HUDEP-2 (cell line): ENCODE results near the gene RAVER1.
"Not testable (repeated sequence)": the region's sequence is repeated elsewhere in the genome, so short reads cannot be mapped to it uniquely, and the experiment has no call there.

Source experiments
- DNase-seq, 76 experiments: peaks; one replicate each; lab custom pipeline; 2025; ENCODE audit not compliant: unreplicated experiment in 76 of 76; lab: John Stamatoyannopoulos, UW

The RAVER1 gene

DNA sequence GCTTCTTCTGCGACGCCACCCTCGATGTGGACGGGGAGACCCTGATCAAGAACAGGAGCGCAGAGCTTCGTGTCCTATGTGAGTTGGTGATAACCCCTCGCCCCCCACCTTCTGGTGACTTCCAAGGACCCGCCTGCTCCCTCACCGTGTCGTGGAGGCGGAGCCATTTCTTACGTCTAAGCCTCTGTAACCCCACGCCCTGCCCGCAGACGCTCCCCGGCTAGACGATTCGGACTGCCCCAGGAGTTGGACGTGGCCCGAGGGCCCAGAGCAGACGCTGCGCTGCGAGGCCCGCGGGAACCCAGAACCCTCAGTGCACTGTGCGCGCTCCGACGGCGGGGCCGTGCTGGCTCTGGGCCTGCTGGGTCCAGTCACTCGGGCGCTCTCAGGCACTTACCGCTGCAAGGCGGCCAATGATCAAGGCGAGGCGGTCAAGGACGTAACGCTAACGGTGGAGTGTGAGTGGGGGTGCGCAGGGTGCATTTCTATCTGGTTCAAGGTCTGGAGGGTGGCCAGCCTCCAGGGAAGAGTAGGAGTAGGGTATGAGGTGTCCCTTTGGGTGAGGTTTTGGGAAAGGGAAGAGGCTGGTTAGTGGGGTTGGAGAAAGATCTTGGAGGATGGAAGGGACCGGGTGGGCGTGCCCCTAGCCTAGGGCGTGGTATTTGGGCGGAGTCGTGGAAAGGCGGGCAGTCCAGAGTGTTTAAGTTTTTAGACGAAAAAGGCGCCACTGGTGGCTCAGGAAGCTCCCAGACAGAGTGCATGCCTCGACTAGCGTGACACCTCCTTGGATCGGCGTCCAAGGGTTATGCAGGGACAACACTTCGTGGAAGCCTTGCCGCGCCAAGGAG lies 40.3 kb downstream of the RAVER1 start:
- peak in 9 of 76 experiments; percentile 12 to 27 (median 23) for DNase-seq

GRCh38 chr19:10292206-10292788 lies 41.0 kb downstream of the RAVER1 start:
- peak in 75 of 76 experiments; percentile 39 to 99 (median 87) for DNase-seq

GRCh38 chr19:10291554-10292205 lies 41.6 kb downstream of the RAVER1 start:
- peak in 16 of 76 experiments; percentile 8 to 95 (median 56) for DNase-seq

GRCh38 chr19:10290876-10291553 lies 42.3 kb downstream of the RAVER1 start:
- DNase-seq = peak in 72 of 76 experiments; percentile 34 to 94 (median 80)

GRCh38 chr19:10290357-10290875 lies 42.9 kb downstream of the RAVER1 start:
- peak in 28 of 76 experiments; percentile 36 to 95 (median 58) for DNase-seq

- DNase-seq = peak in 74 of 76 experiments; percentile 59 to 99 (median 93)
Measured at GRCh38 chr19:10289836-10290356, 43.4 kb downstream of the RAVER1 start, which contains the start of gene ICAM5. TSS of gene ICAM5 (plus strand) at chr19:10289952. CDS start at chr19:10290044, 92 bp downstream.

DNA sequence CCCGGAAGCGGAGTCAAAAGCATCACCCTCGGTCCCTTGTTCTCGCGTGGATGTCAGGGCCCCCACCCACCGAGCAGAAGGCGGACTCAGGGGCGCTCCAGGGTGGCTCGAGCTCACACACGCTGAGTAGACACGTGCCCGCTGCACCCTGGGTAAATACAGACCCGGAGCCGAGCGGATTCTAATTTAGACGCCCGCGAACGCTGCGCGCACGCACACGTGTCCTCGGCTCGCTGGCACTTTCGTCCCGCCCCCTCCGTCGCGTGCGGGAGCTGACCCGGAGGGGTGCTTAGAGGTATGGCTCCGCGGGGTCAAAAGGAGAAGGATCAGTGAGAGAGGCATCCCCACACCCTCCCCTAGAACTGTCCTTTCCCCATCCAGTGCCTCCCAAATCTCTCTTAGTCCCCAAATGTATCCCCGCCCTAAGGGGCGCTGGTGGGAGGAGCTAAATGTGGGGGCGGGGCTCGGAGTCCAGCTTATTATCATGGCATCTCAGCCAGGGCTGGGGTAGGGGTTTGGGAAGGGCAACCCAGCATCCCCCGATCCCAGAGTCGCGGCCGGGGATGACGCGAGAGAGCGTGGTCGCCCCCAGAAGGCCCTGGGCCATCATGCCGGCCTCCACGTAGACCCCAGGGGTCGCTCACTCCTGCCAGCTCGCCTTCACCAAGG lies 44.0 kb downstream of the RAVER1 start:
- peak in 75 of 76 experiments; percentile 80 to 99 (median 96) for DNase-seq

GRCh38 chr19:10288662-10289166 lies 44.6 kb downstream of the RAVER1 start:
- DNase-seq = peak in 75 of 76 experiments; percentile 77 to 99 (median 95)

DNA sequence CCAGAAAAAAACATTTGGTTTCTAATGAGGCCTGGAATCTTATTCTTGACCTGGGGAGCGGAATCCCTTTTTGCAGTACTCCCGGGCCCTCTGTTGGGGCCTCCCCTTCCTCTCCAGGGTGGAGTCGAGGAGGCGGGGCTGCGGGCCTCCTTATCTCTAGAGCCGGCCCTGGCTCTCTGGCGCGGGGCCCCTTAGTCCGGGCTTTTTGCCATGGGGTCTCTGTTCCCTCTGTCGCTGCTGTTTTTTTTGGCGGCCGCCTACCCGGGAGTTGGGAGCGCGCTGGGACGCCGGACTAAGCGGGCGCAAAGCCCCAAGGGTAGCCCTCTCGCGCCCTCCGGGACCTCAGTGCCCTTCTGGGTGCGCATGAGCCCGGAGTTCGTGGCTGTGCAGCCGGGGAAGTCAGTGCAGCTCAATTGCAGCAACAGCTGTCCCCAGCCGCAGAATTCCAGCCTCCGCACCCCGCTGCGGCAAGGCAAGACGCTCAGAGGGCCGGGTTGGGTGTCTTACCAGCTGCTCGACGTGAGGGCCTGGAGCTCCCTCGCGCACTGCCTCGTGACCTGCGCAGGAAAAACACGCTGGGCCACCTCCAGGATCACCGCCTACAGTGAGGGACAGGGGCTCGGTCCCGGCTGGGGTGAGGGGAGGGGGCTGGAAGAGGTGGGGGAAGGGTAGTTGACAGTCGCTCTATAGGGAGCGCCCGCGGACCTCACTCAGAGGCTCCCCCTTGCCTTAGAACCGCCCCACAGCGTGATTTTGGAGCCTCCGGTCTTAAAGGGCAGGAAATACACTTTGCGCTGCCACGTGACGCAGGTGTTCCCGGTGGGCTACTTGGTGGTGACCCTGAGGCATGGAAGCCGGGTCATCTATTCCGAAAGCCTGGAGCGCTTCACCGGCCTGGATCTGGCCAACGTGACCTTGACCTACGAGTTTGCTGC lies 46.3 kb downstream of the RAVER1 start, which contains the start of gene ICAM4:
TSS of gene ICAM4 (plus strand) at position 153 of the 935 bp plus-strand sequence. CDS start at position 211, 58 bp downstream.
- peak in 75 of 76 experiments; percentile 72 to 100 (median 95) for DNase-seq

- DNase-seq = no peak
Measured at GRCh38 chr19:10285393-10285792, 47.9 kb downstream of the RAVER1 start.

- no peak for DNase-seq
Measured at GRCh38 chr19:10284960-10285278, 48.4 kb downstream of the RAVER1 start.

- no peak for DNase-seq
Measured at GRCh38 chr19:10284065-10284959, 49.0 kb downstream of the RAVER1 start.

DNA sequence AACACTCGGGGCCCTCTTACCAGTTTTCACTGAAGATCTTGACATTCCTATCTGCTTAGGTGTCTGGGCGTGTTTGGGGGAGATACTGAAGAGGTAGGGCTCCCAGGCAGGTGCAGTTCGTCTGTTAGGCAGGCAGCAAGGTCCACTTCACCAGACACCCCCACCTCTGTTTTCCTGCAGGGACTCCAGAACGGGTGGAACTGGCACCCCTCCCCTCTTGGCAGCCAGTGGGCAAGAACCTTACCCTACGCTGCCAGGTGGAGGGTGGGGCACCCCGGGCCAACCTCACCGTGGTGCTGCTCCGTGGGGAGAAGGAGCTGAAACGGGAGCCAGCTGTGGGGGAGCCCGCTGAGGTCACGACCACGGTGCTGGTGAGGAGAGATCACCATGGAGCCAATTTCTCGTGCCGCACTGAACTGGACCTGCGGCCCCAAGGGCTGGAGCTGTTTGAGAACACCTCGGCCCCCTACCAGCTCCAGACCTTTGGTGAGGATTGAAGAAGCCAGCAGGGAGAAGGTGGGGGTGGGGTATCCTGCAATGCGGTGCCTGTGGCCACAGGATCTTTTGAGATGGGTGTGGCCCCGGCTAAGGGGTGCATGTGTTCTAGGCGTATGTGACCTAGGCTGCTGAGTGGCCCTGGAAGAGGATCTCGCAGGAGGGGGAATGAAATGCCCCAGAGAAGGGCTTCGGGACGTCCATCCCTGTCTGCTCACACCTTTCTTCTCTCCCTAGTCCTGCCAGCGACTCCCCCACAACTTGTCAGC lies 49.8 kb downstream of the RAVER1 start:
- peak in 20 of 76 experiments; percentile 15 to 50 (median 26) for DNase-seq

- not testable (repeated sequence) for DNase-seq
Measured at GRCh38 chr19:10282043-10282442, 51.3 kb downstream of the RAVER1 start.

GRCh38 chr19:10279737-10280442 lies 53.4 kb downstream of the RAVER1 start:
- no peak for DNase-seq

GRCh38 chr19:10278935-10279334 lies 54.4 kb downstream of the RAVER1 start:
- DNase-seq = no peak
